Breast epithelium (tissue), 4 donors: ENCODE measurements around the gene SYNE2. TPM values are rescaled to one million over a fixed set of nuclear protein-coding genes. Genes with fewer than 3 reads are reported as not detected.

Experiments used
- DNase-seq, 2 donors: peaks; one replicate each; pipeline ENCODE4 v3.0.0-alpha.2; 2019; ENCODE audit warnings: low spot score in 2 of 2
- H3K27ac ChIP-seq, 2 donors: fragments of 200-600 bp; sonication (generic) in 1 of 2; one replicate each; pipeline ENCODE4 v1.5.1; 2016 to 2019; ENCODE audit warnings: mild to moderate bottlenecking in 1 of 2
- H3K27me3 ChIP-seq, 2 donors: fragments of 200-600 bp; sonication (generic) in 1 of 2; one replicate each; pipeline versions ENCODE4 v1.5.1 to v1.6.0; 2017 to 2019; ENCODE audit warnings: control low read depth in 1 of 2, mild to moderate bottlenecking in 1 of 2
- H3K36me3 ChIP-seq: fragments of 200-600 bp; one replicate; pipeline ENCODE4 v1.5.1; 2019
- H3K4me1 ChIP-seq, 2 donors: fragments of 200-600 bp; sonication (generic); one replicate each; pipeline ENCODE4 v1.5.1; 2016 to 2019; ENCODE audit warnings: control low read depth in 1 of 2
- H3K4me3 ChIP-seq, 3 donors: fragments of 200-600 bp; sonication (generic); 1 replicate in 2 of 3; 2 replicates in 1 of 3; pipeline ENCODE4 v1.5.1; 2016 to 2019; ENCODE audit warnings: mild to moderate bottlenecking in 3 of 3, moderate library complexity in 2 of 3
- H3K9me3 ChIP-seq, 2 donors: fragments of 200-600 bp; sonication (generic) in 1 of 2; one replicate each; pipeline ENCODE4 v1.5.1; 2016 to 2019; ENCODE audit warnings: control low read depth in 1 of 2
- CTCF ChIP-seq, 3 donors: fragments of 450-650 bp; IDR thresholded peaks; one replicate each; pipeline ENCODE4 v1.5.1; 2016 to 2017; ENCODE audit warnings: antibody characterized with exemption in 3 of 3, mild to moderate bottlenecking in 3 of 3, moderate library complexity in 3 of 3
- POLR2A ChIP-seq: fragments of 450-650 bp; IDR thresholded peaks from one replicate; pipeline ENCODE4 v1.6.1; 2016; ENCODE audit warnings: antibody characterized with exemption, mild to moderate bottlenecking, moderate library complexity
- POLR2AphosphoS5 ChIP-seq, 3 donors: sonication (generic); formaldehyde crosslinking; IDR thresholded peaks; one replicate each; pipeline ENCODE4 v1.6.1; 2017; ENCODE audit warnings: antibody characterized with exemption in 3 of 3
- intact Hi-C: fragments of 100-400 bp; cut with DNase I; formaldehyde crosslinking; loops from one replicate; pipeline ENCODE4 v1.15.1; 2023; ENCODE audit warnings: low total_unique reads
- total RNA-seq, 3 donors: library from RNA; depleted of rRNA; stranded (reverse); fragments of >200 nt; gene quantifications; one replicate each; pipeline ENCODE4 v1.1.0, GENCODE V29; 2016

SYNE2 gene
- total RNA-seq, 3 donors from 2014 or later: 81.4 to 308 (median 303) TPM

GRCh38 chr14:63938198-63939005, 85.6 kb downstream of the SYNE2 start:
- Histone ChIP-seq H3K4me3 (no peak overlapping the region), H3K36me3 (no peaks in the 10 kb centered on the region), H3K27me3 (no peaks in the 10 kb centered on the region), H3K4me1 (no peaks in the 10 kb centered on the region), H3K9me3 (no peaks in the 10 kb centered on the region), H3K27ac (no peak overlapping the region)
- intact Hi-C loops: no loop called here
- no peak for DNase-seq
- no peak for TF ChIP-seq POLR2AphosphoS5 (IDR thresholded peaks at IDR 0.05)
- no peak for TF ChIP-seq CTCF (IDR thresholded peaks at IDR 0.05)
- TF ChIP-seq POLR2A: no peak

- Histone ChIP-seq H3K9me3 (no peaks in the 10 kb centered on the region), H3K27ac (no peak overlapping the region), H3K4me3 (no peak overlapping the region), H3K36me3 (no peaks in the 10 kb centered on the region), H3K4me1 (no peaks in the 10 kb centered on the region), H3K27me3 (no peaks in the 10 kb centered on the region)
- no peak for DNase-seq
- intact Hi-C loops: no loop called here
- no peak for TF ChIP-seq CTCF (IDR thresholded peaks at IDR 0.05)
- no peak for TF ChIP-seq POLR2A
- TF ChIP-seq POLR2AphosphoS5 (IDR thresholded peaks at IDR 0.05): no peak
Measured at GRCh38 chr14:63939006-63939270, 86.1 kb downstream of the SYNE2 start.

- Histone ChIP-seq H3K27ac (no peak overlapping the region), H3K4me1 (no peaks in the 10 kb centered on the region), H3K9me3 (no peaks in the 10 kb centered on the region), H3K4me3 (no peak overlapping the region), H3K27me3 (no peaks in the 10 kb centered on the region), H3K36me3 (no peaks in the 10 kb centered on the region)
- TF ChIP-seq POLR2A (no peak), CTCF (IDR thresholded peaks at IDR 0.05) (no peak), POLR2AphosphoS5 (IDR thresholded peaks at IDR 0.05) (no peak)
- intact Hi-C loops: loop anchor here (2.0 kb wide), 1 partner anchor 66 kb away; no protein-coding TSS in a partner anchor
- no peak for DNase-seq
Measured at GRCh38 chr14:63940387-63940786, 87.6 kb downstream of the SYNE2 start.

- no peak for DNase-seq
- Histone ChIP-seq H3K4me3 (no peak overlapping the region), H3K4me1 (no peaks in the 10 kb centered on the region), H3K27ac (no peak overlapping the region), H3K36me3 (no peaks in the 10 kb centered on the region), H3K9me3 (no peaks in the 10 kb centered on the region), H3K27me3 (no peaks in the 10 kb centered on the region)
- intact Hi-C loops: loop anchor here (2.0 kb wide), 1 partner anchor 66 kb away; no protein-coding TSS in a partner anchor
- TF ChIP-seq CTCF (IDR thresholded peaks at IDR 0.05): no peak
- TF ChIP-seq POLR2AphosphoS5 (IDR thresholded peaks at IDR 0.05): no peak
- no peak for TF ChIP-seq POLR2A
Measured at GRCh38 chr14:63941023-63941422, 88.2 kb downstream of the SYNE2 start.

GRCh38 chr14:63949696-63950095, 96.9 kb downstream of the SYNE2 start:
- no peak overlapping the region for H3K4me3 ChIP-seq
- H3K9me3 ChIP-seq: no peaks in the 10 kb centered on the region
- TF ChIP-seq POLR2AphosphoS5 (IDR thresholded peaks at IDR 0.05): no peak
- no peak for TF ChIP-seq POLR2A
- no peak for TF ChIP-seq CTCF (IDR thresholded peaks at IDR 0.05)
- no peak for DNase-seq
- H3K4me1 ChIP-seq: no peaks in the 10 kb centered on the region
- intact Hi-C loops: no loop called here
- H3K27me3 ChIP-seq: no peaks in the 10 kb centered on the region
- no peak overlapping the region for H3K27ac ChIP-seq
- H3K36me3 ChIP-seq: peaks cover 7% of the 10 kb centered on the region
